ENCODE measurements around the gene TMBIM1.

TMBIM1 gene

GRCh38 chr2:218306184-218306920 lies 14.0 kb upstream of the TMBIM1 start:
- Histone ChIP-seq H3K4me3 (ENCODE audit: low read depth, low read length) (no peak overlapping the region), H3K9me3 (ENCODE audit: severe bottlenecking) (no peaks in the 10 kb centered on the region), H3K36me3 (no peaks in the 10 kb centered on the region), H3K27ac (no peak overlapping the region), H3K27me3 (ENCODE audit: insufficient read depth, low read depth, severe bottlenecking) (no peaks in the 10 kb centered on the region)
- no peak for TF ChIP-seq CTCF (IDR thresholded peaks at IDR 0.05; ENCODE audit: low read depth, low read length)
- no peak for DNase-seq

GRCh38 chr2:218305383-218305782 lies 13.1 kb upstream of the TMBIM1 start:
- no peaks in the 10 kb centered on the region for H3K9me3 ChIP-seq (ENCODE audit: severe bottlenecking)
- DNase-seq = no peak
- H3K4me3 ChIP-seq (ENCODE audit: low read depth, low read length) = no peak overlapping the region
- no peaks in the 10 kb centered on the region for H3K27me3 ChIP-seq (ENCODE audit: insufficient read depth, low read depth, severe bottlenecking)
- no peaks in the 10 kb centered on the region for H3K36me3 ChIP-seq
- no peak for TF ChIP-seq CTCF (IDR thresholded peaks at IDR 0.05; ENCODE audit: low read depth, low read length)
- H3K27ac ChIP-seq = no peak overlapping the region

GRCh38 chr2:218301176-218301819 lies 9.0 kb upstream of the TMBIM1 start:
- DNase-seq = peak; percentile 87
- TF ChIP-seq CTCF (IDR thresholded peaks at IDR 0.05; ENCODE audit: low read depth, low read length) = peak; percentile 87

GRCh38 chr2:218300141-218300540 lies 7.8 kb upstream of the TMBIM1 start:
- H3K27ac ChIP-seq = no peak overlapping the region
- H3K9me3 ChIP-seq (ENCODE audit: severe bottlenecking) = no peaks in the 10 kb centered on the region
- no peak for TF ChIP-seq CTCF (IDR thresholded peaks at IDR 0.05; ENCODE audit: low read depth, low read length)
- H3K27me3 ChIP-seq (ENCODE audit: insufficient read depth, low read depth, severe bottlenecking) = no peaks in the 10 kb centered on the region
- no peak for DNase-seq
- no peaks in the 10 kb centered on the region for H3K36me3 ChIP-seq
- H3K4me3 ChIP-seq (ENCODE audit: low read depth, low read length) = no peak overlapping the region

More at GRCh38 chr2:218301176-218301819, 9.0 kb upstream of the TMBIM1 start:
- Histone ChIP-seq H3K27me3 (ENCODE audit: insufficient read depth, low read depth, severe bottlenecking) (no peaks in the 10 kb centered on the region), H3K27ac (no peak overlapping the region), H3K9me3 (ENCODE audit: severe bottlenecking) (no peaks in the 10 kb centered on the region), H3K36me3 (no peaks in the 10 kb centered on the region), H3K4me3 (ENCODE audit: low read depth, low read length) (no peak overlapping the region)

GRCh38 chr2:218298314-218298875 lies 6.1 kb upstream of the TMBIM1 start:
- DNase-seq = no peak
- Histone ChIP-seq H3K9me3 (ENCODE audit: severe bottlenecking) (no peaks in the 10 kb centered on the region), H3K27me3 (ENCODE audit: insufficient read depth, low read depth, severe bottlenecking) (no peaks in the 10 kb centered on the region), H3K4me3 (ENCODE audit: low read depth, low read length) (no peak overlapping the region), H3K27ac (no peak overlapping the region), H3K36me3 (no peaks in the 10 kb centered on the region)
- no peak for TF ChIP-seq CTCF (IDR thresholded peaks at IDR 0.05; ENCODE audit: low read depth, low read length)
